ENCODE measurements around the gene PPP1R2B.

DNA sequence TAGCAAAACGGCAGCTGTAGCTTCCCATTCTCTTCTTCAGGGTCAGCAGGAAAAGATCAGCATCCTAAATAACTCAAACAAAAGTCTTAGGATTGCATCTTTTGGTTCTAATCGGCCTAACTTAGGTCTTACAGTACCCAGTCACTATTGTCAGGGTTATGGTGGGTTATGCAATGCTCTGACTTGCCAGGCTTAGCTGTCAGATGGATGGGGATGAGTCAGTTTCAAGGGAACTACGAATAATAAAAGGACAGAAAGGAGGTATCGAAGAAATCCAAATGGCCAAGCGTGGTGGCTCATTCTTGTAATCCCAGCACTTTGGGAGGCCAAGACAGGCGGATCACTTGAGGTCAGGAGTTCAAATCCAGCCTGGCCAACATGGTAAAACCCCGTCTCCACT lies 46.5 kb downstream of the PPP1R2B start:
- TF ChIP-seq POLR2A (IDR thresholded peaks at IDR 0.05; ENCODE audit: low read length), result no peak
- no peak for TF ChIP-seq GATA1 (IDR thresholded peaks at IDR 0.05; ENCODE audit: low read depth, low read length)
